ENCODE results near the gene FGFRL1. TPM values are rescaled to one million over a fixed set of nuclear protein-coding genes. Genes with fewer than 3 reads are reported as not detected.

FGFRL1 gene
- total RNA-seq, 1 experiment from 2014 or later: 63.1 TPM

- DNase-seq (ENCODE audit: low spot score): peak; percentile 67
Measured at GRCh38 chr4:1039493-1040343, 28.3 kb downstream of the FGFRL1 start.

GRCh38 chr4:1040344-1041146 is 29.1 kb downstream of the FGFRL1 start:
- DNase-seq (ENCODE audit: low spot score): no peak

- DNase-seq (ENCODE audit: low spot score): no peak
Measured at GRCh38 chr4:1041147-1041935, 29.9 kb downstream of the FGFRL1 start.

- DNase-seq (ENCODE audit: low spot score): no peak
Measured at GRCh38 chr4:1041936-1042330, 30.5 kb downstream of the FGFRL1 start.

GRCh38 chr4:1042352-1043055 is 31.1 kb downstream of the FGFRL1 start:
- DNase-seq (ENCODE audit: low spot score): no peak

- no peak for DNase-seq (ENCODE audit: low spot score)
Measured at GRCh38 chr4:1043162-1043561, 31.7 kb downstream of the FGFRL1 start.

GRCh38 chr4:1043651-1044468 is 32.4 kb downstream of the FGFRL1 start:
- peak; percentile 99 for DNase-seq (ENCODE audit: low spot score)

GRCh38 chr4:1044469-1045192 is 33.2 kb downstream of the FGFRL1 start:
- DNase-seq (ENCODE audit: low spot score): no peak

- DNase-seq (ENCODE audit: low spot score): no peak
Measured at GRCh38 chr4:1045193-1045594, 33.8 kb downstream of the FGFRL1 start.

GRCh38 chr4:1045595-1046201 is 34.3 kb downstream of the FGFRL1 start:
- DNase-seq (ENCODE audit: low spot score): no peak

- peak; percentile 77 for DNase-seq (ENCODE audit: low spot score)
Measured at GRCh38 chr4:1046581-1047011, 35.2 kb downstream of the FGFRL1 start.

- no peak for DNase-seq (ENCODE audit: low spot score)
Measured at GRCh38 chr4:1047106-1047975, 35.9 kb downstream of the FGFRL1 start.

GRCh38 chr4:1047976-1048772 is 36.7 kb downstream of the FGFRL1 start:
- DNase-seq (ENCODE audit: low spot score): no peak

GRCh38 chr4:1048773-1049590 is 37.6 kb downstream of the FGFRL1 start:
- DNase-seq (ENCODE audit: low spot score): no peak

- no peak for DNase-seq (ENCODE audit: low spot score)
Measured at GRCh38 chr4:1049591-1049905, 38.1 kb downstream of the FGFRL1 start.

GRCh38 chr4:1050486-1051213 is 39.2 kb downstream of the FGFRL1 start:
- DNase-seq (ENCODE audit: low spot score): no peak

Measured in H4 (cell line).